ENCODE measurements around the gene SLC12A8. TPM values are rescaled to one million over a fixed set of nuclear protein-coding genes. Genes with fewer than 3 reads are reported as not detected.

The SLC12A8 gene
- total and polyA plus RNA-seq, 9 of the 15 experiments (the other 6 are each of a cell fraction or from before 2014, with no cell fraction given), result 0.04 to 0.33 (median 0.09) TPM; not detected in 4

GRCh38 chr3:125214738-125215137, 2.2 kb upstream of the SLC12A8 start (continued):
- TF ChIP-seq ZMIZ1 (IDR thresholded peaks at IDR 0.05; ENCODE audit: low read depth in 2 of 2, low read length in 2 of 2), result no peak
- TF ChIP-seq ZNF551 (CRISPR knock-in tag; IDR thresholded peaks at IDR 0.05), result no peak
- TF ChIP-seq MAFK (IDR thresholded peaks at IDR 0.05; ENCODE audit: low read length), result peak; percentile 18; the same call in 1 of the 2 replicates
- TF ChIP-seq CBX8 (IDR thresholded peaks at IDR 0.05; ENCODE audit: borderline replicate concordance, extremely low read depth, low read depth, low read length, poor library complexity, severe bottlenecking), result no peak
- no peak for TF ChIP-seq PTTG1 (tag; IDR thresholded peaks at IDR 0.05; ENCODE audit: low read depth)
- no peak for TF ChIP-seq RHOXF2B (CRISPR knock-in tag; conservative IDR thresholded peaks at IDR 0.05)
- TF ChIP-seq U2AF2 (optimal IDR thresholded peaks at IDR 0.05; ENCODE audit: low read depth, low read length), result no peak
- no peak for TF ChIP-seq ZNF3 (CRISPR knock-in tag; IDR thresholded peaks at IDR 0.05)
- no peak for TF ChIP-seq JUNB (CRISPR knock-in tag; conservative IDR thresholded peaks at IDR 0.05)
- no peak for TF ChIP-seq TEAD1 (CRISPR knock-in tag; IDR thresholded peaks at IDR 0.05)
- no peak for TF ChIP-seq MNT (conservative IDR thresholded peaks at IDR 0.05)
- TF ChIP-seq, protein P1, sequence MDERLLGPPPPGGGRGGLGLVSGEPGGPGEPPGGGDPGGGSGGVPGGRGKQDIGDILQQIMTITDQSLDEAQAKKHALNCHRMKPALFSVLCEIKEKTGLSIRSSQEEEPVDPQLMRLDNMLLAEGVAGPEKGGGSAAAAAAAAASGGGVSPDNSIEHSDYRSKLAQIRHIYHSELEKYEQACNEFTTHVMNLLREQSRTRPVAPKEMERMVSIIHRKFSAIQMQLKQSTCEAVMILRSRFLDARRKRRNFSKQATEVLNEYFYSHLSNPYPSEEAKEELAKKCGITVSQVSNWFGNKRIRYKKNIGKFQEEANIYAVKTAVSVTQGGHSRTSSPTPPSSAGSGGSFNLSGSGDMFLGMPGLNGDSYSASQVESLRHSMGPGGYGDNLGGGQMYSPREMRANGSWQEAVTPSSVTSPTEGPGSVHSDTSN (CRISPR knock-in tag; IDR thresholded peaks at IDR 0.05; ENCODE audit: low read depth), result no peak
- TF ChIP-seq, protein P1 (tag; conservative IDR thresholded peaks at IDR 0.05; ENCODE audit: low read depth), result peak; percentile 60
- TF ChIP-seq ARNT (IDR thresholded peaks at IDR 0.05), result no peak
- no peak for TF ChIP-seq SRSF1 (IDR thresholded peaks at IDR 0.05; ENCODE audit: low read depth, low read length)
- TF ChIP-seq ATF2 (CRISPR knock-in tag; IDR thresholded peaks at IDR 0.05), result no peak
- no peak for TF ChIP-seq NR3C1 (CRISPR knock-in tag; IDR thresholded peaks at IDR 0.05)
- TF ChIP-seq CBFA2T2 (conservative IDR thresholded peaks at IDR 0.05), result no peak
- TF ChIP-seq JUND (IDR thresholded peaks at IDR 0.05; ENCODE audit: borderline replicate concordance, low read depth, low read length), result no peak
- TF ChIP-seq JUND (tag; IDR thresholded peaks at IDR 0.05; ENCODE audit: borderline replicate concordance, low read depth, low read length), result no peak
- no peak for TF ChIP-seq ZNF347 (CRISPR knock-in tag; IDR thresholded peaks at IDR 0.05; ENCODE audit: low read depth)
